Measurements from ENCODE around the gene CLVS2.

The CLVS2 gene

GRCh38 chr6:123027408-123027807, 31.4 kb downstream of the CLVS2 start:
- DNase-seq: no peak

- no peak for DNase-seq
Observed at GRCh38 chr6:123028263-123028662, 32.2 kb downstream of the CLVS2 start.

- DNase-seq: no peak
Observed at GRCh38 chr6:123030282-123030681, 34.2 kb downstream of the CLVS2 start.

GRCh38 chr6:123036648-123037047, 40.6 kb downstream of the CLVS2 start:
- no peak for DNase-seq

- no peak for DNase-seq
Observed at GRCh38 chr6:123039431-123039830, 43.4 kb downstream of the CLVS2 start.

- DNase-seq: no peak
Observed at GRCh38 chr6:123042401-123042800, 46.4 kb downstream of the CLVS2 start.

GRCh38 chr6:123044341-123044860, 48.4 kb downstream of the CLVS2 start:
- DNase-seq: no peak

GRCh38 chr6:123053602-123054225, 57.7 kb downstream of the CLVS2 start:
- DNase-seq: no peak

- DNase-seq: no peak
Observed at GRCh38 chr6:123055256-123055655, 59.2 kb downstream of the CLVS2 start.

GRCh38 chr6:123062670-123063069, 66.6 kb downstream of the CLVS2 start:
- no peak for DNase-seq

- no peak for DNase-seq
Observed at GRCh38 chr6:123064038-123064437, 68.0 kb downstream of the CLVS2 start.

- no peak for DNase-seq
Observed at GRCh38 chr6:123074616-123075015, 78.6 kb downstream of the CLVS2 start.

GRCh38 chr6:123085403-123085802, 89.4 kb downstream of the CLVS2 start:
- DNase-seq: no peak

GRCh38 chr6:123089226-123089625, 93.2 kb downstream of the CLVS2 start:
- no peak for DNase-seq

GRCh38 chr6:123091091-123091895, 95.3 kb downstream of the CLVS2 start:
- DNase-seq: no peak

- DNase-seq: no peak
Observed at GRCh38 chr6:123091896-123092271, 95.8 kb downstream of the CLVS2 start.

GRCh38 chr6:123094795-123095194, 98.8 kb downstream of the CLVS2 start:
- DNase-seq: no peak

GRCh38 chr6:123105561-123105960, 109.5 kb downstream of the CLVS2 start:
- DNase-seq: no peak

- DNase-seq: no peak
Observed at GRCh38 chr6:123116370-123116769, 120.3 kb downstream of the CLVS2 start.

GRCh38 chr6:123117145-123117908, 121.3 kb downstream of the CLVS2 start:
- no peak for DNase-seq

GRCh38 chr6:123118811-123119210, 122.8 kb downstream of the CLVS2 start:
- no peak for DNase-seq

All from stimulated activated CD4-positive, alpha-beta T cell treated with anti-CD3 and anti-CD28 coated beads, Interleukin-2, amount 100 ng/mL, for 48 hours (primary cell).